Stimulated activated CD4-positive, alpha-beta T cell treated with anti-CD3 and anti-CD28 coated beads, Interleukin-4, amount 100 ng/mL, for 1 hour (primary cell): ENCODE results near the gene EPS8L1.
"Not testable (repeated sequence)": the region's sequence is repeated elsewhere in the genome, so short reads cannot be mapped to it uniquely, and the experiment has no call there.

ENCODE experiments used
- DNase-seq: peaks from one replicate; pipeline ENCODE4 v3.0.0-alpha.2; 2020

EPS8L1 gene

DNA sequence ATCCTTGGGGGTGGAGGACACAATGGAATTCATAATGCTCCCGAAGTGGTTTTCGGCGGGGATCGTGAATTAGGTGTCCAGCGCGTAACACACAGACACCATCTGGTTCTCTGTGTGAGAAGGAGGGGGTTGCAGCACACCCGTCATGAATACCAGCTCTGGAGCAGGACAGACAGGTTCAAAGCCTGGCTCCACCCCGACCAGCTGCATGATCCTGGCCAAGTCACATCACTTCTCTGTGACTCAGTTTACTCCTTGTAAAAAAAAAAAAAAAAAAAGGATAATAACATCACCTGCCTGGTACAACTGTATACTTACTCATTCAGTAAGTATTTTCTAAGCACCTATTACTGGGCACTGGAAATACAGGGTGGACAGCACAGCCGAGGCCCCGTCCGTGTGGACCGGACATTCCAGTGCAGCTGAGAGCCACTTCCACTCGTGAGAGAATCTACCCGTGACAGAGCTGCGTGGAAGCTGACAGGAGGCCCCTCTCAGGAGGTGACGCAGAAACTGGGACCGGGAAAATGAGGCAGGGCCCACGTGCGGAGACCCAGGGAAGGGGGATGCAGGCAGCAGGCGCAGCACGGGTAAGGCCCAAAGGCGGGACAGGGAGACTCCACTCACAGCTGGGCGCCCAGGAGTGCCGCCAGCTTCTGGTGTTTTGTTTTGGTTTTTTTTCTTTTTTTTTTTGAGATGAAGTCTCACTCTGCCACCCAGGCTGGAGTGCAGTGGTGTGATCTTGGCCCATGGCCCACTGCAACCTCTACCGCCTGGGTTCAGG is 24.7 kb upstream of the EPS8L1 start:
- DNase-seq, result no peak

DNA sequence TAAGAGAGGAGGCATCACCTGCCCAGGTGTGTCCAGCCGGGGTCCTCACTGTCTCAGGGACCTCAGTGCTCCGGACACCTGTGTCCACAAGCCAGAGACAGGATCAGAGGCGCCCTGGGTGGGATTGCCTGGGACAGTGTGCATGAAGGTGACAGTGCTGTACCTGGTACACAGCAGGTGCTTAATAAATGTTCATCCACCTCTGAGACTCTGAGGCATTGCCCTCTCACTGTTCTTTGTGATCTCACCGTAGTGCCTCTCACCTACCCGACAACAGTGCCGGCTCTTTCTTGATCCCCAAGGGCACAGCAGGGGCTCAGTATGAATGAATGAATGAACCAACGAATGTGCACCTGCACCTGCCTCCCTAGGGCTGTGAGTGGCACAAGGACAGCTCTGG is 21.9 kb upstream of the EPS8L1 start:
- no peak for DNase-seq

DNA sequence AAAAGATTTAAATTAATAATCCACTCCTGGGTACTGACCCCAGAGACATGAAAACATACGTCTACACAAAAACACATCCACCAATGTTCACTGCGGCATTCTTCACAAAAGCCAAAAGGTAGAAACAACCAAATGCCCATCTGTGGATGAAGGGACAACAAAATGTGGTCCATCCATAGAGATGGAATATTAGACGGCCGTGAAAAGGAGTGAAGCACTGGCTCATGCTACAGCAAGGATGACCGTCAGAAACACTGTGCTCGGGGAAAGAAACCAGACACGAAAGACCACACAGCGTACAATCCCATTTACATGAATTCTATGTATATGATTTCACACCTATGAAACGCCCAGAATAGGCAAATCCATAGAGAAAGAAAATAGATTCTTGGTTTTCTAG is 18.8 kb upstream of the EPS8L1 start:
- no peak for DNase-seq

DNA sequence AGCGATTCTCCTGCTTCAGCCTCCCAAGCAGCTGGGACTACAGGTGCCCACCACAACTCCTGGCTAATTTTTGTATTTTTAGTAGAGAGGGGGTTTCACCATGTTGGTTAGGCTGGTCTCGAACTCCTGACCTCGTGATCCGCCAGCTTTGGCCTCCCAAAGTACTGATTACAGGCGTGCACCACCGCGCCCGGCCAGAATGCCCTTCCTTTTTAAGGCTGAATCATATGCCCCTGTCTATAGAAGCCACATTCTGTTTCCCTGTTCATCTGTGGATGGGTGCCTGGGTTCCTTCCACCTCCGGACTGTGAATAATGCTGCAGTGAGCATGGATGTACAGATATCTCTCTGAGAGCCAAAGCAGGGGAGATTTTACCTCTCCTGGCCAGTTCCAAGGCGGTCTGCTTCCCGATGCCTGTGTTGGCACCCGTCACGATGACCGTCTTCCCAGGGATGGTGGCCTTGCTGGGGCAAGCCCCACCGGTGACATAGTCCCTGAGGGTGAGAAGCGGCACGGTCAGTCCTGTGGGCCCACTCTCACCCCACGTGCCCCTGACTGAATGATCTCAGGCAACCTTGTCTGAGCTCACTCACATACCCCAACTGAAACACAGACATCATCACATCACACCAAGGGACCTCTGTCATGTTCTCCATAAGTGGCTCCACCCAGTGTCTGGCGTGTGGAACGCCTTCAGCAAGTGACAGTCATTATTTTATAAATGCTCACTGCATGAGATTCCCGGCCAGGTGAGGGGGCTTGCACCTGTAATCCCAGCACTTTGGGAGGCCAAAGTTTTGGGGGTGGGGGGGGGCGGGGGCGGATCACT is 16.7 kb upstream of the EPS8L1 start:
- no peak for DNase-seq

- not testable (repeated sequence) for DNase-seq
Observed at GRCh38 chr19:55060287-55060686, 15.4 kb upstream of the EPS8L1 start.

GRCh38 chr19:55062735-55063491 is 12.8 kb upstream of the EPS8L1 start, which contains the start of gene RDH13:
RDH13 (minus strand) TSS chr19:55063148; CDS start chr19:55063032, 116 bp downstream.
- DNase-seq, result peak; percentile 100

- DNase-seq, result no peak
Observed at GRCh38 chr19:55063492-55063843, 12.2 kb upstream of the EPS8L1 start.

GRCh38 chr19:55065516-55065915 is 10.2 kb upstream of the EPS8L1 start:
- not testable (repeated sequence) for DNase-seq

- DNase-seq, result no peak
Observed at GRCh38 chr19:55066107-55066709, 9.5 kb upstream of the EPS8L1 start.

GRCh38 chr19:55067869-55068268 is 7.8 kb upstream of the EPS8L1 start:
- no peak for DNase-seq

DNA sequence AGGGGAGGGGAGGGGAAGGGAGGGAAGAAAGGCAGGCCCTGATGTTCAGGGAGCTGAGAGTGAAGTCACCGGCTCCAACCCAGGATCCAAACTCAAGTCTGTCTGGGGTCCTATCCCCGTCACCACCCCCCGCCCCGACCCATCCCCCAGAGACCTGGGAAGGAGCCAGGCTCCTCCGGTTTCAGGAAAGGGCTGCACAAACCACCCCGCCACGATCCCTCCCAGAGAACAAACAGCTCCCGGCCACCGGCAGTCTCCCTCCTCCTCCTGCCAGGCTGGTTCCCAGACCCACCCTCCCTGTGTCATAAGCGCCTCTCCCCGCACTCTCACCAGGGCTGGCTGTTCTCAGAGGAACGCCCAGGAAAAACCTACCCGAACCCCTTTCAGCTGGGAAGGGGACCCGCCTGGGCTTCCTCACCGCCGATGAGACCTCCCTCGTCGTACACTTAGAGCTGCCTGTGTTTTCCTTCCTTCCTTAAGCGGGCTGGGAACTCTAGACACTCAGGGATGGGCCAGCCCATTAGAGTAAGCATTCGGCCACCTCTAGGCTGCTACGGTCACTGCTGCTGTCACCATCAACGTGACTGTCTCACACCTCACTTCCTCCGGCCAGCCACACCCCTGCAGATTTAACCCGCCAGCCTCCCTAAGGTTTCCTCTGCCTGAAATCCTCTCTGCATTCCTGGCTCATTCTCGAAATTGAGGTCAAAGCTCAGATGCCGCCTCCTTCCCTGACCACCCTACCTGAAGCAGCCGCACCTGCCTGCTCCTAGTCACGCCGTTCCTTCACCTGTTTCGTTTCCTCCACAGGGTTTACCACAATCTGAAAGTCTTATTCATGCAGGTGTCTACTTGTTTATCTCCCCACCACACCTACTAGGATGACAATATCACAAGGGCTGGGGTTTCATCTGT is 6.5 kb upstream of the EPS8L1 start:
- DNase-seq, result no peak

GRCh38 chr19:55069865-55070197 is 5.8 kb upstream of the EPS8L1 start:
- no peak for DNase-seq

DNA sequence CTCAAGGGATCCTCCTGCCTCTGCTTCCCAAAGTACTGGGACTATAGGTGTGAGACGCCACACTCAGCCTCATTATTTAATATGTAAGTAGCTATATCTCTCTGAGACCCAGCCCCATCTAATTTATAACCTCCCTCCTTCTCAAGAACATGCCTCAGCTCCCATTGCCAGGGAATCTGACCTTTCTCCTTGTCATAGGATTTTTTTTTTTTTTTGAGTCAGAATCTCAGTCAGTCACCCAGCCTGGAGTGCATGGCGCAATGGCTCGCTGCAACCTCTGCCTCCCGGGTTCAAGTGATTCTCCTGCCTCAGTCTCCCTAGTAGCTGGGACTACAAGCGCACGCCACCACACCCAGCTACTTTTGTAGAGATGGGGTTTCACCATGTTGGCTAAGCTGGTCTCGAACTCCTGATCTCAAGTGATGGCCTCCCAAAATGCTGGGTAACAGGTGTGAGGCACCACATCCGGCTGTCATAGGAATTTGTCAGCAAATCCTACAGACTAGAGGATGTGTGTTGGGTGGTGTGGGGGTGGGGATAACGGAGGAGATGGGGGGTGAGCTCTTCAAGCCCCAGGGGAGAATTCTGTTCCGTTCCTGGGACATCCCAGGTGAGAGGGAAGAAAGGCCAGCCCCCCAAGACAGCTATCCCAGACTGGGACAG is 5.1 kb upstream of the EPS8L1 start:
- no peak for DNase-seq

GRCh38 chr19:55071129-55071502 is 4.6 kb upstream of the EPS8L1 start:
- DNase-seq, result no peak

DNA sequence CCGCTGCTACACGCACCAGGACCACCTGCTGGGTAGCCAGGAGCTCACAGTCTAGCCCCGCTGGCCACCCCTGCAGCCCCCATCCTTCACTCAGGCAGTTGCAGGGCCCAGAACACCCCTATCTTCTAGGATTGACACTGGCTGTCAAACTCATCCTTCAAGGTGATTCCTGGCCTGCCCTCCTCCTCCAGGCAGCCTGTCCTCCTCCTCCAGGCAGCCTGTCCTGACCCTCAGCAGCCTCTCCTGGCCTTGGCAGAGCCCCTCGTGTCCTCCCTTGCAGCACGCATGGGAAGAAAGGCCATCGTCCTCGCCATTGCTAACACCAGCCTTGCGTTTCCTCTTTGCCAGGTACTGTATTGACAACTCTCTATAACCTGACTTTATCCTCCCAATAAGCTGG is 3.8 kb upstream of the EPS8L1 start:
- no peak for DNase-seq

- no peak for DNase-seq
Observed at GRCh38 chr19:55076321-55076720, 652 bp downstream of the EPS8L1 start.

DNA sequence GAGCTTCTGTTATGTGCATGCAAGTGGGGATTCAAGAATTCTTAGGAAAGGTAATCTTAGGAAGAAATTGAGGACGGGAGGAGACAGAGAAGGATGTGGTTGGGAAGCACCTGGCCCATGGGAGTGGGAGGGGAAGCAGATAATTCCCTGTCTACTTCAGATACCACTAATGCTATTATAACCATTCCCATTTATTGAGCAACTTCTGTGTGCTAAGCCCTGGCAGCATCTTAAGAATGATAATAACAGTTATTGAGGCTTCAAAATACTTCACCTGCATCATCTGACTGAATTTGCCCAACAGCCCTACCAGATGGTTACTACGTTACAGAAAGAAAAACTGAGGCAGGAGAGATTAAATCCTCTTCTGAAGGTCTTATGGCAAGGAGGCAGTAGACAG is 1.4 kb downstream of the EPS8L1 start:
- DNase-seq, result no peak

GRCh38 chr19:55078996-55079395 is 3.3 kb downstream of the EPS8L1 start:
- DNase-seq, result no peak

DNA sequence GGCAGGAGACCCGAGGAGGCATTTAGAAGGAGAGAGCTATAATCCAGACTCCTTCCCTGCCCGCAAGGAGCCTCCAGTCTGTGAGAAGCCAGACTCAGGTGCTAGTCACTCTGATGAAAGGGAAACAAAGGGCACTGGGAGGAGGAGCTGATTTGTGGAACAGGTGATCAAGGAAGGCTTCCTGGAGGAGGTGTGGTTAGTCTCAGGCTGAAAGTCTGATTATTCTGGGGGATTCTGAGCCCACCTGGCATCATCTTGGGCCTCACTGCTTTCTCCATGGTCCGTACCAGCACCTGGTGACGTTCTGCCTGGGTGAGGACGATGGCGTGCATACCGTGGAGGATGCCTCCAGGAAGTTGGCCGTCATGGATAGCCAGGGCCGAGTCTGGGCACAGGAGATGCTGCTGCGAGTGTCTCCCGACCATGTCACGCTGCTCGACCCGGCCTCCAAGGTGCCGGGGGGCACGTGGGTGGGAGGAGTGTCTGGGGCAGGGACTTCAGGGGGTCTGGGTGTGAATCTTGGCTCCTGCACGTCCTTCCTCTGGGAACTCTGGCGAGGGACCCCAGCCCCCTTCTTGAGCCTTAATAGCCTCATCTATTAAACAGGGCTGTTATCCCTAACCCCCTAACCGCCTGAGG is 3.9 kb downstream of the EPS8L1 start:
- DNase-seq, result no peak

GRCh38 chr19:55080121-55080967 is 4.7 kb downstream of the EPS8L1 start:
- DNase-seq, result peak; percentile 60
